Cardiac muscle cell (in vitro differentiated cells and primary cell): ENCODE results near the gene GJA8. TPM values are rescaled to one million over a fixed set of nuclear protein-coding genes. Genes with fewer than 3 reads are reported as not detected.
A peak's percentile ranks its signal among the peaks of the same experiment; 100 is the strongest.
"Not testable (repeated sequence)": the region's sequence is repeated elsewhere in the genome, so short reads cannot be mapped to it uniquely, and the experiment has no call there.

Experiments
- DNase-seq, 2 donors: peaks; one replicate each; pipeline versions ENCODE4 v3.0.0 to v3.0.0-alpha.2; 2010 to 2017; ENCODE audit warnings: low read depth in 1 of 2, low spot score in 1 of 2
- H3K27ac ChIP-seq: fragments of 200-600 bp; sonication (generic); 2 replicates; pipeline ENCODE4 v1.5.1; 2016
- H3K27me3 ChIP-seq: fragments of 200-600 bp; sonication (generic); 2 replicates; pipeline ENCODE4 v1.6.0; 2016; ENCODE audit warnings: control low read depth
- H3K36me3 ChIP-seq: fragments of 200-600 bp; sonication (generic); 2 replicates; pipeline ENCODE4 v1.5.1; 2016; ENCODE audit warnings: control low read depth
- H3K4me1 ChIP-seq: fragments of 200-600 bp; sonication (generic); 2 replicates; pipeline ENCODE4 v1.8.1; 2017; ENCODE audit warnings: low read depth, mild to moderate bottlenecking, mixed run types
- H3K4me3 ChIP-seq: fragments of 200-600 bp; sonication (generic); 2 replicates; pipeline ENCODE4 v1.5.1; 2016; ENCODE audit warnings: mild to moderate bottlenecking
- H3K9me3 ChIP-seq: fragments of 200-600 bp; sonication (generic); 2 replicates; pipeline ENCODE4 v1.5.1; 2017; ENCODE audit warnings: low read depth, mild to moderate bottlenecking, control low read depth
- polyA plus RNA-seq: library from polyadenylated mRNA; unstranded; fragments of >200 nt; fragmentation: Nextera tagmentation; extraction: Ambion mirVana; gene quantifications from 2 replicates; pipeline ENCODE4 v1.2.1, GENCODE V29; 2016
- total RNA-seq: library from RNA; depleted of rRNA; stranded (reverse); fragments of >200 nt; gene quantifications from 2 replicates; pipeline ENCODE4 v1.2.3, GENCODE V29; 2016
- TF ChIP-seq, protein P1 (sequence below): IDR thresholded peaks from 2 replicates; pipeline ENCODE4 v1.5.1; 2012; ENCODE audit warnings: low read depth, mild to moderate bottlenecking, low read length

Gene GJA8
- not detected in 2 replicates for total RNA-seq
- not detected in 2 replicates for polyA plus RNA-seq

GRCh38 chr1:147902253-147902845 lies at the start of gene GJA8:
TSS of gene GJA8 (plus strand) at chr1:147902795. CDS start at chr1:147907956, 5,161 bp downstream.
- Histone ChIP-seq H3K36me3 (no peaks in the 10 kb centered on the region), H3K4me3 (no peak within 1 kb of the TSS), H3K4me1 (no peaks in the 10 kb centered on the region), H3K27me3 (no peaks in the 10 kb centered on the region), H3K9me3 (no peaks in the 10 kb centered on the region), H3K27ac (no peak within 1 kb of the TSS)
- TF ChIP-seq, protein P1, sequence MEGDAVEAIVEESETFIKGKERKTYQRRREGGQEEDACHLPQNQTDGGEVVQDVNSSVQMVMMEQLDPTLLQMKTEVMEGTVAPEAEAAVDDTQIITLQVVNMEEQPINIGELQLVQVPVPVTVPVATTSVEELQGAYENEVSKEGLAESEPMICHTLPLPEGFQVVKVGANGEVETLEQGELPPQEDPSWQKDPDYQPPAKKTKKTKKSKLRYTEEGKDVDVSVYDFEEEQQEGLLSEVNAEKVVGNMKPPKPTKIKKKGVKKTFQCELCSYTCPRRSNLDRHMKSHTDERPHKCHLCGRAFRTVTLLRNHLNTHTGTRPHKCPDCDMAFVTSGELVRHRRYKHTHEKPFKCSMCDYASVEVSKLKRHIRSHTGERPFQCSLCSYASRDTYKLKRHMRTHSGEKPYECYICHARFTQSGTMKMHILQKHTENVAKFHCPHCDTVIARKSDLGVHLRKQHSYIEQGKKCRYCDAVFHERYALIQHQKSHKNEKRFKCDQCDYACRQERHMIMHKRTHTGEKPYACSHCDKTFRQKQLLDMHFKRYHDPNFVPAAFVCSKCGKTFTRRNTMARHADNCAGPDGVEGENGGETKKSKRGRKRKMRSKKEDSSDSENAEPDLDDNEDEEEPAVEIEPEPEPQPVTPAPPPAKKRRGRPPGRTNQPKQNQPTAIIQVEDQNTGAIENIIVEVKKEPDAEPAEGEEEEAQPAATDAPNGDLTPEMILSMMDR = no peak
- DNase-seq = no peak

GRCh38 chr1:147853391-147853790 lies 49.2 kb upstream of the GJA8 start:
- Histone ChIP-seq H3K4me1 (no peaks in the 10 kb centered on the region), H3K36me3 (no peaks in the 10 kb centered on the region), H3K27ac (no peak overlapping the region), H3K4me3 (no peak overlapping the region), H3K27me3 (peaks cover 4% of the 10 kb centered on the region), H3K9me3 (no peaks in the 10 kb centered on the region)
- DNase-seq = peak in 1 of 2 donors; percentile 48
- TF ChIP-seq, protein P1 = no peak

DNA sequence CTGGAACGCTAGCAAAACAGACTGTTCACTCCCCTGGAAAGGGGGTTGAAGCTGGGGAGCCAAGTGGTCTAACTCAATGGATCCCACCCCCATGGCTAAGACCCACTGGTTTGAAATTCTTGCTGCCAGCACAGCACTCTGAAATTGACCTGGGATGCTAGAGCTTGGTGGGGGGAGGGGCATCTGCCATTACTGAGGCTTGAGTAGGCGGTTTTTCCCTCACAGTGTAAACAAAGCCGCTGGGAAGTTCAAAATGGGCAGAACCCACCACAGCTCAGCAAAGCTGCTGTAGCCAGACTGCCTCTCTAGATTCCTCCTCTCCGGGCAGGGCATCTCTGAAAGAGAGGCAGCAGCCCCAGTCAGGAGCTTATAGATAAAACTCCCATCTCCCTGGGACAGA lies 47.6 kb upstream of the GJA8 start:
- H3K4me1 ChIP-seq, H3K9me3 ChIP-seq, H3K4me3 ChIP-seq, H3K27me3 ChIP-seq, DNase-seq, H3K27ac ChIP-seq, H3K36me3 ChIP-seq: not testable (repeated sequence)

DNA sequence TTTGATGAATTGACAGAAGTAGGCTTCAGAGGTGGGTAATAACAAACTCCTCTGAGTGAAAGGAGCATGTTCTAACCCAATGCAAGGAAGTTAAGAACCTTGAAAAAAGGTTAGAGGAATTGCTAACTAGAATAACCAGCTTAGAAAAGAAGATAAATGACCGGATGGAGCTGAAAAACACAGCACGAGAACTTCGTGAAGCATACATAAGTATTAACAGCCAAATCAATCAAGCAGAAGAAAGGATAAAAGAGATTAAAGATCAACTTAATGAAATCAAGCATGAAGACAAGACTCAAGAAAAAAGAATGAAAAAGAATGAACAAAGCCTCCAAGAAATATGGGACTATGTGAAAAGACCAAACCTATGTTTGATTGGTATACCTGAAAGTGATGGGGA lies 46.6 kb upstream of the GJA8 start:
- H3K9me3 ChIP-seq, H3K27me3 ChIP-seq, H3K27ac ChIP-seq, H3K4me3 ChIP-seq, DNase-seq, H3K36me3 ChIP-seq, H3K4me1 ChIP-seq: not testable (repeated sequence)

- not testable (repeated sequence) for H3K9me3 ChIP-seq, H3K36me3 ChIP-seq, H3K4me3 ChIP-seq, DNase-seq, H3K27me3 ChIP-seq, H3K4me1 ChIP-seq, H3K27ac ChIP-seq
These were observed 35.4 kb upstream of the GJA8 start for GRCh38 chr1:147867204-147867603.

DNA sequence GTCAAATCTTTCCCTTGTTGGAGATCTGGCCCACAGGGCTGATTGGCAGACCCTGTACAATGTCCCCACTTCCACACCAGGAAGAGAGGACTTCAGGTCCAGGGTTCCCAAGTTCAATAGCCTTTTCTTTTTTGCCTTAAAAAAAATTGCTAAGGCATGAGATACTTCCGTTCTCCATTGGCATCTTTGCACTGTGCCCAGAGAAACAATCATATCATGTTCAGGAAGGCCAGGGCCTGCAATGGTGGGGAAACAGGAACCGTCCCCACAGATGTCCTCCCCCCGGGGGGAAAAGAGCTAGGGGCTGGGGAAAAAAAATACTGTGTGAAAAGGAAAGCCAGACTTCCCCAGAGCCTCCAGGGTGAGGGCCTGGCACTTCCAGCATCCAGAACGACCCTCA lies 24.6 kb upstream of the GJA8 start:
- Histone ChIP-seq H3K4me1 (no peaks in the 10 kb centered on the region), H3K9me3 (no peaks in the 10 kb centered on the region), H3K27ac (no peak overlapping the region), H3K36me3 (no peaks in the 10 kb centered on the region), H3K27me3 (no peaks in the 10 kb centered on the region), H3K4me3 (no peak overlapping the region)
- no peak for DNase-seq
- TF ChIP-seq, protein P1 = no peak

GRCh38 chr1:147879911-147880310 lies 22.7 kb upstream of the GJA8 start:
- H3K4me1 ChIP-seq = no peaks in the 10 kb centered on the region

More at GRCh38 chr1:147879911-147880310, 22.7 kb upstream of the GJA8 start:
- H3K4me3 ChIP-seq = no peak overlapping the region
- no peak overlapping the region for H3K27ac ChIP-seq
- no peaks in the 10 kb centered on the region for H3K9me3 ChIP-seq
- TF ChIP-seq, protein P1 = no peak
- no peaks in the 10 kb centered on the region for H3K36me3 ChIP-seq
- peaks cover 4% of the 10 kb centered on the region for H3K27me3 ChIP-seq
- no peak for DNase-seq
